Inflammatory macrophage treated with lipopolysaccharide for 1 hour (primary cell): ENCODE data around the gene PTPRN2.

Experiments
- DNase-seq, 2 donors: peaks; one replicate each; pipeline ENCODE4 v3.0.0-alpha.2; 2020 to 2022

The PTPRN2 gene

DNA sequence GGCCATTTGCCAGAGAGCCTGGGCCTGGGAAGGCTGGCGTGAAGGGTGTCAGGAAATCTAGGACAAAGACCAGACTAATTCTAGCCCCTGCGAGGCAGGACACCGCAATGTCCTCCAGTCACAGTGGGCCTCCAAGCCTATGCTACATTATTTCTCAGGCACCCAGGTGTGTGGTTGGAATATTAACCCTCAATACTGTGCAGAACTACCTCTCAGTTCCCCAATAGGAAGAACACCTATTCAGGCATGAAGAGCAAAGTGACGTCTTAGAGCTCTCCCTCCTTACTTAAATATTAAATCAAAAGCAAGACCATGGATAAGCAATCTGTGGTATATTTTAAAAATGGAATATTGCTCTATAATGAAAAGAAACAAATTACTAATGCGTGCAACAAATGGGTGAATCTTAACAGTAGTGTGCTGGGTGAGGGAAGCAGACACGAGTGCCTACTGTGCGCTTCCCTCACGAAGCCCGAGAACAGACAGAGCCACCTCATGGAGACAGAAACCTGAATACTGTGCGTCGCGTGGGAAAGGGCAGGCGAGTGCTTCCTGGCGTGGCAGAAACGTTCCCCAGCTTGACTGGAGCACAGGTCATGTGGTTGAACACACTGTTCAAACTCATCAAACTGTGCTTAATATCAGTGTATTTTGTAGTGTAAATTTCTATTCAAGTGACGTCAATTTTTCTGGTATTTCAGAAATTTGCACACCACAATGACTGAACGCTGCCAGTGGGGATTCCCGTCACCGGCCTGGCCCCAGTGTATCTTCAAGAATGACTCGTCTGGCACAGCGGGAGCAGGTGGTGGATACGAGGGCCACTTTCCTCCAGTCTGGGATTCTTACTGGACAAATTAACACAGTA, 15.5 kb upstream of the PTPRN2 start:
- no peak for DNase-seq

DNA sequence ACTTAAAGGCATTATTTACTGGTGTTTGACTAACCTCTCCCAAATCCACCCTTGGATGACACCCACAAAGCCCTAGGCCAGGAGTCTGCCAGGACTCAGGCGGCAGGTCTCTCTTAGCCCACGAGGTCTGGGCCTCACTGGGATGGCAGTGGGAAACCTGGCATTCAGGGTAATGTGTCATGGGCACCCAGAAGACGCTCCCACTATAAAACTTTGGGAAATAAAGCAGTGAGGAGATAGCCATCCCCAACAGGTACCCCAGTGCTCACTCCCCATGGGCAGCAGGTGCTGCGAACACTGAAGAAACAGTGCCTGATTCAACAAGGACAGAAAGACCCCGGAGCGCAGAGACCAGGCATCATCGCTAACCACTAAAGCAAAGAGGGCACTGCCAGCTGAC, 14.4 kb upstream of the PTPRN2 start:
- DNase-seq: no peak

DNA sequence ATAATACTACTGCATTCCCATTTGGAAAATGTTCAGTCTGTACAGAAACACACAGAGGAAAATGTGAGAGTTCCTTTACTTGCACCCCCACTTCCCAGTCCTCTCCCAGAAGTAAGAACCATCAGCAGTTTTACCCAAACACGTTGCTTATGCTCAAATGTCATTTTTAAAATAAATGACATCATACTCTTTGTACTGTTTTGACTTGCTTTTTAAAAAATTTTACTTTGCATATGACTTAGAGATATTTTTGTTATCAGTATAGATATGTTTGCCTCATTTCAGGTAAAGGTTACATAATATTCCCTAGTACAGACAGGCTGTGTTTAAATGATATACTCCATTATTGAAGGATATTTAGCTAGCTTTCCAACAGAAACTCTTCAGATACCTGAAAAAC, 13.5 kb upstream of the PTPRN2 start:
- DNase-seq: no peak

DNA sequence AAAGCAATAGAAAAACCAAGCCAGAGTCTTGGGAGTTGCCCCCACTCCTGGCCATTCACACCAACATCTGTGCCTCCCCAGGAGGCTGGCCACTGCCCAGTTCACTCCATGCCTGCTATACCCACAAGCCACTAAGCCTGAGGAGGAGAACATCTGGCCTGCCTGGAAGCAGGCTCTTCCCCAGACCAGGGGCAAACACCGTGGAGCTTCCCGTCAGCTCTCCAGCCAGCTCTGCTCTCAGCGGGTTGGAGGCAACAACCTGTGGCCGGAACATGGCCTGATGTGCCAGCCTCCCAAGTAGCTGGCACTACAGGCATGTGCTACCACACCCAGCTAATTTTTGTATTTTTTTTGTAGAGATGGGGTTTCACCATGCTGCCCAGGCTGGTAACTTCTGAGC, 9.1 kb upstream of the PTPRN2 start:
- no peak for DNase-seq

DNA sequence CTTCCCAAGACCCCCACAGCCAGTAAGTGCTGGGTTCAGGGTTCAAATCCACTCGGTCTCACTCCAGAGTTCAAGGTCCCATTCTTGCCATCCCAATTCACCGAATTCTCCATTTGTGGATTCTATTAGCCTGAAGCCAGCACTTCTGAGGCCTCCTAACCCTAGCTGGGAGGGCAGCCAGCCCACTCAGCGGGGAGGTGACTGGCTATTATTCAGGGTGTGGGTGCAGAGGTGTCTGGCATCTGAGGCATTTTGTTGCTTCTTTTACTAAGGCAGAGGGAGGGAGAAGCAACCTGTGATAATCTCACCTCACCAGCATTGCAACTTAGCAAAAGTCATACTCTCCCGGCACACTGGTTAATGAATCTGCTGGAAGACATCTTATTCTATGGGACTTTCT, 8.7 kb upstream of the PTPRN2 start:
- no peak for DNase-seq

DNA sequence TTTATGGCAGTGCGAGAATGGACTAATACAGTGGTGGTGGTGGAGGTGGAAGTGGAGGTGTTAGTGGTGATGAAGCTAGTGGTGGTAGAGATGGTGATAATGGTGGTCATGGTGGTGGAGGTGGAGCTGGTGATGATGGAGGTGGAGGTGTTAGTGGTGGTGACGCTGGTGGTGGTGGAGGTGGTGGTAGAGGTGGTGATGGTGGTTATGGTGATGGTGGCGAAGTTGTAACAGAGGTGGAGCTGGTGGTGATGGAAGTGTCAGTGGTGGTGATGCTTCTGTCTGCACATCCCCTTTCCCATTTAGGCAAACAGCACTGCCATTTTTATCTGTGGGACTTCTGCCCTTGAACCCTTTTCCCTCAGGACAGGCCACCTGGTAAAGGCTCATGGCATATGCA, 7.4 kb upstream of the PTPRN2 start:
- peak in 1 of 2 donors; percentile 7 for DNase-seq

DNA sequence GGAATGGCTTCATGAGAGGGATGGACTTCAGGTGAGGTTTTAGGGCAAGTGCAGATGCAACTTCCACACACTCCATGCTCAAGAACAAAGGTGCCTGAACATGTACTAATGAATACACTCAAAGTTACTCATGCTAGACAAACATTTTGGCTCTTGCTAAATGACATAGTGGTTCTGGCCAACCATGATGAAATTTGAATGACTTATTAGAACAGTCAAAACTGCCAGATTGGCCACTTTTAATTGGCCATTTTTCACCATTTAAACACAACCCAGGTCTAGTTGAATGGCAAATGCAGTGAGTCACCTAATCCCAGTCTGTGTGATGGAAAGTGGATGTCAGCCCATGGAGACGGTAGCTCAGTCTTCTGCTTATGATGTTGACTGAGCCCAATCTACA, 4.9 kb upstream of the PTPRN2 start:
- DNase-seq: no peak

DNA sequence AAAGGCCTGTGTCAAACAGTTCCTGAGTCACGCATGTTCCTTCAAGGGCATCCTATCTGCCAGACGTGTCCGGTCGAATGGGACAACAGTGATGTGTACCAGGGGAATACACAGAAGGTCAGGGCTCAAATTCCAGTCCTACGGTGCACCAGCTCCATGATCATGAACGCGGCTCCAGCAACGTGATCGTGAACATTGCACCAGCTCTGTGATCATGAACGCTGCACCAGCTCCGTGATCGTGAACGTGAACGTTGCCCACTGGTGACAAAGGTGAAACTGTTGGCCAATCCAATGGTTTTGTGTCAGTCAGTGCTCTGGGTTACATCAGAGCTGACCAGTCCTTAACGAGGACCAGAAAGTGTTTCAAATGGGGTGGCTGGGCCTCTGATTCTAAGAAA, 4.3 kb upstream of the PTPRN2 start:
- no peak for DNase-seq

DNA sequence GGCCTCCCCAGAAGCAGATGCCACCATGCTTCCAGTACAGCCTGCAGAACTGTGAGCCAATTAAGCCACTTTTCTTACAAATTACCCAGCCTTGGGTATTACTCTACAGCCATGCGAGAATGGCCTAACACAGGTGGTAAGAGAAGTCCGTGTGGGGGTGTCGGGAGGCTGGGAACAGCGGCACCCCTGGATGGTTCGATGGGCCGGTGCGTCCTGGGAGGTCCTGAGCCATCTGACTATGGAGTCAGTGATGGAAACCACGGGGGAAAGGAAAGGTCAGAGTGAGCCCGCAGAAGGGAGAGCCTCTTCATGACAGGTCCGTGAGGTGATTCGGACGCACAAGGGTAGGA, 2.5 kb upstream of the PTPRN2 start:
- no peak for DNase-seq

DNA sequence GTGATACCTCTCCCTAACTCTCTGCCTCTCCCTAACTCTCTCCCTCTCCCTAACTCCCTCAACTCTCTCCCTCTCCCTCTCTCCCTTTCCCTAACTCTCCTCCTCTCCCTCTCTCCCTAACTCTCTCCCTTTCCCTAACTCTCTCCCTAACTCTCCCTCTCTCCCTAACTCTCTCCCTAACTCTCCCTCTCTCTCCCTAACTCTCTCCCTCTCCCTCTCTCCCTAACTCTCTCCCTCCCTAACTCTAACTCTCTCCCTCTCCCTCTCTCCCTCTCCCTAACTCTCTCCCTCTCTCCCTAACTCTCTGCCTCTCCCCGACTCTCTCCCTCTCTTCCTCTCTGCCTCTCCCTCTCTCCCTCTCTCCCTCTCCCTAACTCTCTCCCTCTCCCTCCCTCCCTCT, 2.0 kb upstream of the PTPRN2 start:
- DNase-seq: no peak

DNA sequence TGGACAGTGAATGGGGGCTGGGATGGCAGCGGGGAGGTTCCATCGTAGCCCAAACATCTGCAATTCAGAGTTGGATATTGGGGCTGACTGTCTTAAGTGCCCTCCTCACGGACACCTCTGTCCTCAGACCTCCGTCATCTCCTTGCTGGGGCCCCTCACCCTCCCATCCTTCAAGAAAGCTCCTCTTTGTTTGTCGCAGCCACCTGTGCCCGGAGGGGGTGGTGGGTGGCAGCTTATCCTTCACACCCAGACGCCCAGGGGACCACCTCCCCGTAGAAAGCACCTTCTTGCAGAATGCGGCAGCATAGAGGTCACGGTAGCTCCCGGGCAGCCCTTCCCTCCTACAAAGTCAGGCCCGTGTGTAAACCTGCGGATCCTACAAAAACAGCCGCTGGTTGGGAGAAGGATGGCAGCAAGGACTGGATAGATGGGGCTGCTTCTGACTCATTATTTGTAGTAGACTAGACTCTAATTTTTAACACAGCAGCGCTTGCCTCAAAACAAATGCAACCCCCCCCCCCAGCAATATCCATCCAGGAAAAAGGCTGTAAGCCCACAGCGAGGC, 1.3 kb upstream of the PTPRN2 start:
- DNase-seq: no peak

DNA sequence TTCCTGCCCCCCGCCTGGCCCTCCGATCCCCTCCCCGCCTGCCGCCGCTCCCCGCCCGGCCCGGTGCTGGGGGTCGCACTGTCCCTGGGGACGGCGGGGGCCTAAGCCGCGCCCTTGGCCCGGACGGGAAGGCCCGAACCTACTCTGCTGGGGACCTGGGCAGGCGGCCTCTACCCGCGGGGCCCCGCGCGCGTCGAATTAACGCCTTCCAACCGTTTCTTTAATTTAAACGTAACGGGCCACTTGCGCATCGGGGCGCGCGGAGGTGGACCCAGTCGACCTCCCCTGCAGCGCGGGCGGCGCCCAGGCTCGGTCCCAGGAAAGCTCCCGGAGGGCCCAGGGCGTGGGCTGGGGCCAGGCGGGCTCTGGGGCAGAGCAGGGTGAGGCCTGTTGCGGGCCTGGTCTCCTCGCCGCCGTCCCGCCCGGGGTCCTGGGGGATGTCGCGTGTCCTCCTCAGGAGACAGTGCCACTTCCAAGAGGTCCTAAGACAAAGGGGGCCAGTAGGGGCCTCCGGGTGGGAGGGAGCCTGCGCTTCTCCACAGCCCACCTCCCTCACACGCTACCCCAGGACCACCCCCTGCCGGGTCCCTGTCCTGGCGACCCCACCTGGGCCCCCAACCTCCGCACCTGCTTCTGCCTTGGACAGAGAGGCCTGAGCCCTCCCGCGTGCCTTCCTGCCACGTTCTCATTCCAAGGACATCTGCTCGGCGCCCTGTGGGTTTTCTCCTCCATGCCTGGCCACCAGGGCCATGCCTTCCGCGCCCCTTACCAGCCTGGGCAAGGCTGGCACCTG, 658 bp upstream of the PTPRN2 start:
- no peak for DNase-seq

DNA sequence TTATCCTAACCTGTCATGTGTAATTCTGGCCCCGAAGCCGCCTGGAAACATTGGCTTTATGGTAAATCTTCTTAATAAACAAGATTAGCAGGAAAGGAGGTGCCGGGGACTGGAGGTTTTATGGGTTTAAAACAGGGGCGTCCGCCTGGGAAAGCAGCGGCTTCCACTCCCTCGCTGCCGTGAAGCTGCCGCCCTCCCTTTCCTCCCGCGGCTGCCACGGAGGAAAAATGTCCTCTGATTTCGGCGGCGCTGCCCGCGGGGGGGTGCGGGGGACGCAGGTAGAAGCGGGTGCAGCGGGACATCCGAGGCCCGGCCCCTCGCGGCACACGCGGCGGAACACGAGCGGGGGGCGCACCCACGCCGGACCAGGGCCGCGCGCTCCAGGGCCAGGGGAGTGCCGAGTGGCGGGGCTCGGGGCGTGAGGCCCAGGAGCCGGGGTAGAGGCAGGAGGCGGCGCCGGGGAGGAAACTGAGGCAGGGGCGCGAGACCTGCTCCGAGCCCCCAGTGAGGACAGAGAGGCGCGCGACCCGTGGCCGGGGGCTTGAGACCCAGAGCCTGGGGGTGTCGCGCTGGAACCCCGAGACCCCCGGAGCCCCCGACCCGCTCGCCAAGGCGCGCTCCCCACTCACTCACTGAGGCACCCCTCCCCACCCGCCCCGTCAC, 993 bp downstream of the PTPRN2 start:
- DNase-seq: no peak

DNA sequence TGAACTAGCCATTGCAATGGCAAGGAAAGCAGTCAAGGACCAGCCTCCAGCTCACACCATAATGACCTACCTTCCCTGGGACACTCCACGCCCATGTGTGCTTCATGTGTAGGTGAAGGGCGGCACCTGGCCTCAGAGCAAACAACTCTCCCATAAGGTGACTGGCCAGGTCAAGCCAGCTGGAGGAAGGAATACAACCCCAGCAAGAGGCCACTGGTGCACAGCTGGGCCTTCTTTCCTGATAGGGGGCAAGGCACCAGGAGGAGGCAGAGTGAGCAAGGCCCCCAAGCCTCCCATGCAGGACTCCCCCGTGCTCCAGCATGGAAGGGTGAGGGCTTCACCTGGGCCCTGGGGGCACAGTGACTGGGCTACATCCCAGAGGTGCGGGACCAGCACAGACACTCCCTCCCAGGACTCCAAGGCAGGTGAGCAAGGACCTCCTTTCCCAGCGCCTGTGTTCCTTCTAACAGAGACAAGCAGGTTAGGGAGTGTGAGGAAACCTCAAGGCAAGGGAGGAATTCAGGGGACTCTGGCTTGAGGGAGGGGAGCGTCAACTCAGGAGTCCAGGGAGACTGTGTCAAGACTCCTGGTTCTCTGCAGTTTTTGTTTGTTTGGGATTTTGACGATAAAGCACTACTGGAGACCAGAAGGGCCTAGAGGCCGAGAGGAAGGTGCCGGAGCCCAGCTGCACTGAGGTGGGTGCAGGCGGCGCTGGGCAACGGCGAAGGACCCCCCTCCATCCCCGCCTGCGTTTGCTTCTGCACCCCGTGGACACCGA, 1.7 kb downstream of the PTPRN2 start:
- no peak for DNase-seq

DNA sequence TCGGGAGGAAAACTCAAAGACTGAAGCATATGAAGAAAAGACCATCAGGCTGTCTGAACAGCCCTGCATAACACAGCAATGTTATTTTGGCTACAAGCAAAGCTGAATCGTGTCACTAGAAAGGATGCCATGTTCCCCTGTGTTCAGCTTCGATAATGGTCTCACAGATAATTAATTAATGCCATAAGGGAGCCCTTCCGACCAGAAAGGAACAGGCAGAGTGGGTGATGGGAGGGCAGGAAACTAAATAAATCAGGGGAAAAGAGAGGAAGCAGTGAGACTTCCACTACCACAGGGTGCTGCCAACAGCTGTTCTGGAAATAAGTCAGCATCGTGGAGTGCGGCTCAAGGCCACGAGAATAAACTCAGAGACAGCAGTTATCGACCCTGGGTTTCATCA, 3.2 kb downstream of the PTPRN2 start:
- DNase-seq: no peak

DNA sequence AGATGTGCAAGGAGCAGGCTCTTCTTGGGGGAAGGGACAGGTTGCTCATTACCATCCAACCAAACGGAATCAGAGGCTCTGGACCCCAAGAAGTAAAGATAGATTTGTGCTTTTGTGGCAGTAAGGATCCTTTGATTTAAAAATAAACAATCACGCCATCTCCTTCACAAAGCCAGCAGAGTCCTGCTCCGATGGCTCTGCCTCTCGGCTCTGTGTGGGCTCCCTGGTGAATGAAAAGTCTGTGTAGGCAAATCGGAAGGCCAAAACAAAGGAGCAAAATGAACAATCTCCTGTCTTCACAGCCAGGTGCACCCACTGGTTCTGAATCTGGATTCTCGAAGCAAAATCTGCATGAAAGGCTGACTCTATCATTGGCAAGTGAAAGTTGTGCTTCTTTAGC, 3.8 kb downstream of the PTPRN2 start:
- DNase-seq: no peak

DNA sequence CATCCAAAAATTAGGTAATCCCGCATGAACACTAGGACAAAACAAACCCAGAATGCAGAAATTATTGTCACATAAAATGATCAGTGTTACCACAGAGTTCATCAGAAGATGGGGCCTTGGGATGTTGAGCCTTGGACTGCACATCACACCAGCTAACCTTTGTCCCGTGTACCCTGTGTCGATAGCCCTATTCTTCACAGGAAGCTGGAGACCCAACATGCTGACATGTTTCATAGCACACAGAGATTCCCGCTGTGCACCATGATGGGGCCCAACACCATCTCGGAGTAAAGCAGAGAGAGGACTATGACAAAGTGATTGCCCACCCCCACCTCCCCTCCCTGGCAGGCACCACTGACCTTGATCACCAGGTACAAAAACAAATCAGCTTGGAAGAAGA, 4.5 kb downstream of the PTPRN2 start:
- no peak for DNase-seq

DNA sequence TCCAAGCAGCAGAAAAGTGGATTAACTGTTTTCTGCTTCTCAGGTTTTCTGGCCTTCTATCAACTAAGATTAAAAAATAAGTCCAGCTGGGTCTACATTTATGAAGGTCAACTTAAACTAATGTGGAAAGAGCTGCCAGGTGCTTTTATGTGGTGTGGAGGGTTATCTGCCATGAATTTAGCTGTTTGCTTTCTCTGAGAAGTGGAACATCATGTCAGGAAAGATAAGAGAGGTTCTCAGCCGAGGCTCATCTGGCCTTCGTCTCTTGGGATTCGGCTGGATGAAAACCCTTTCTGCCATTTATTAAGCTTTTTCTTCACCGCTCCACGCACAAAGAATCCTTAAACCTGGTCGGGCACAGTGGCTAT, 5.5 kb downstream of the PTPRN2 start:
- no peak for DNase-seq

DNA sequence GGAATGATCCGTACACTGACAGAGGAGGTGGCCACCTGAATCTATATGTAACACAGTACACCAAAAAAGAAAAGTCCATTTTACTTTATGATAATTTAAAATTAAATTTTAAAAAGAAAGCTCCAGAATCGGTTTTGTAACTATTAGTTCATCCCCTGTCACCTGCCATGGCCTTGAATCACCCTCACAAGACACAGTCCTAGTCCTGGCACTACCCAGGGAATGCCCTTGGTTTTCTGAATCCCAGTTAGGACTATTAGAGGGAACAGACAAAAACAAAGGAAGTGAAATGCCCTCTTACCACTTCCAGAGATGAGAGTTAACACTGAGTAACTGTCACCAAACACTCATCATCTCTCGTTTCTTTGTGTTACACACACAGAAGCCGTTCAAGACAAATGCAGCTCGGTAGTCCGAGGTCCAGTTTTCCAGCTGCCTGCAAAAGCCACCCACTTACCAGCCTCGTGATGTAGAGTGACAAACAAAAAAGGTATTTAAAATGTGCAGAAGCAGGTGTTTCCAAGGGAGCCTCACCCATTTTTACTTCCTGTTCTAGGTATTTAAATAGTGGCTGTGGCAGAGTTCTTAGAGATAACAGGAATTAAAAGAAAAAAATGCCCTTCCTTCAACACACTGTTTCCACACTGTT, 6.1 kb downstream of the PTPRN2 start:
- no peak for DNase-seq

DNA sequence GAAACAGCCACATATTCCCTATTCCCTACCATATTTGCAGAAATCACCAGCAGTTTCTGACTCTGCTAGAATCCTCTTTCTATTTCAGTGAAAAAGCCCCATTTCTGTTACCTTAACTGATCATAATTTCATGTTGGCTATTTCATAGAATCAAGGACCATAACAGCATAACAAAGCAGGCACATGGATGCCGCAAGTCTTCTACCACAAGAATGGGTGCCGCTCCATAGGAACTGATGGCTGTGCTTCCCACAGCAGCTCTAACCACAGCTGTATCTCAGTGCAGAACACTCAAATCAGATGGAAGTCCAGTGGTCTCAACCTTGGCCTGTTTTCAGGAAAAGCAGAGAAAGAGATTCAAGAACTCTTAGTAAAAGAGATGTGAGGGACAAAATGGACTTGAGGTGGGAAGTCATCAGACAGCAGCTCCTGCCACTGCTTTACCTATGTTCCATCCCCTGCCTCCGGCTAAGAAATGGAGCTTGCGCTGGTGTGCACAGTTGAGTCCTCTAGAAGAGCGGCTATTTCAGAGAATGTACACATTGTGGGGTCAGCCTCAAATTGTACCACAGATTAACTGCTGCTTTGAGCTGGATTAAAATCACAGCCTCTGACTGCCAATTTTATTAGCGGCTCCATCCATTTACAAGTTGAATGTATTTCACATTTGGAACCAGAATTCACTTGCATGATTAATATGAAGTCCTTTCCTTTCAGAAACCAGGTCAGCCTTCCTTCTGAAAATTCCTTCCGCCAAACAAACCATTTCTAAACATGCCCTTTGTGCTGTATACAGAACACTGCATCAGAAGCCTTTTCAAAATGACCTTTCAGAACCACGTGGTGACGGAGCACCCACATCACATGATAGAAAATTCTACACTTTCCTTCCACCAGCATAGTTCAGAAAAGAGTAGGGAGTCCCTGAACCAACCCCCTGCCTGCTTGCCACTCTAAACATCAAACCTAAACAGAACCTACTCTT, 7.7 kb downstream of the PTPRN2 start:
- DNase-seq: no peak
